ENCODE results near the gene NCAPH2.

The NCAPH2 gene

DNA sequence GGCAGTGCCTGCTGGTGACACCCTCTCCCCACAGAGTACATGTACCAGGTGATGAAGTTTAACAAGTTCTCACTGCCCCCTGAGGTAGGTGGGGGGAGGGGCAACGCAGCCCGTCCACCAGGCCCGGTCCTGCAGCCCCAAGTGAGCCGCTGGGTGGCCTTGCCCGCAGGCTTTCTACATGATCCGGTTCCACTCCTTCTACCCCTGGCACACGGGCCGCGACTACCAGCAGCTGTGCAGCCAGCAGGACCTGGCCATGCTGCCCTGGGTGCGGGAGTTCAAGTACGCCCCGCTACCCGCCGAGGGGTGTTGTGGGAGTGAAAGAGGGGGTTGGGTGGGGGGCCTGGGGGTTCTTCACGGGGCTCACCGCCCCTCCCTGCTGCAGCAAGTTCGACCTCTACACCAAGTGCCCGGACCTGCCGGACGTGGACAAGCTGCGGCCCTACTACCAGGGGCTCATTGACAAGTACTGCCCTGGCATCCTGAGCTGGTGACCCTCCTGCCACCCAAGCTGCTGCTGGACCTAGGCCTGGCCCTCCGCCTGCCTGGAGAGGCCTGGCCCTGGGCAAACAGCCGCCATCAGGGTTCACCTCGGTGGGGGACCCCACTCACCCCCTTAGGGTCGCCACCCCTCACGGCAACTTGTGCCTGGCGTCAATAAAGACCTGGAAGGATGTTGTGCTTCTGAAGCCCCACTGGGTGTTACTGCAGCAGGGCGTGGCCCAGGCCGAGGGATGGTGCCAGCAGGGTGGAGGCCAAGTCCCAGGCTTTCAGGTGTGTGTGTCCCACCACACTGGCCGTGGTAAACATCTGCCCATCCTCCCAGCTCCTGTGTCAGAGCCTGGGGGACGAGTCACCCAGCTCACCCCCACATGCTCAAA is 18.4 kb upstream of the NCAPH2 start:
- DNase-seq (ENCODE audit: low read depth) = no peak
- TF ChIP-seq, protein P1, sequence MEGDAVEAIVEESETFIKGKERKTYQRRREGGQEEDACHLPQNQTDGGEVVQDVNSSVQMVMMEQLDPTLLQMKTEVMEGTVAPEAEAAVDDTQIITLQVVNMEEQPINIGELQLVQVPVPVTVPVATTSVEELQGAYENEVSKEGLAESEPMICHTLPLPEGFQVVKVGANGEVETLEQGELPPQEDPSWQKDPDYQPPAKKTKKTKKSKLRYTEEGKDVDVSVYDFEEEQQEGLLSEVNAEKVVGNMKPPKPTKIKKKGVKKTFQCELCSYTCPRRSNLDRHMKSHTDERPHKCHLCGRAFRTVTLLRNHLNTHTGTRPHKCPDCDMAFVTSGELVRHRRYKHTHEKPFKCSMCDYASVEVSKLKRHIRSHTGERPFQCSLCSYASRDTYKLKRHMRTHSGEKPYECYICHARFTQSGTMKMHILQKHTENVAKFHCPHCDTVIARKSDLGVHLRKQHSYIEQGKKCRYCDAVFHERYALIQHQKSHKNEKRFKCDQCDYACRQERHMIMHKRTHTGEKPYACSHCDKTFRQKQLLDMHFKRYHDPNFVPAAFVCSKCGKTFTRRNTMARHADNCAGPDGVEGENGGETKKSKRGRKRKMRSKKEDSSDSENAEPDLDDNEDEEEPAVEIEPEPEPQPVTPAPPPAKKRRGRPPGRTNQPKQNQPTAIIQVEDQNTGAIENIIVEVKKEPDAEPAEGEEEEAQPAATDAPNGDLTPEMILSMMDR (IDR thresholded peaks at IDR 0.05; ENCODE audit: low read depth, low read length, missing control alignments) = no peak
- in situ Hi-C loops (cut with HindIII; ENCODE audit: low sequenced_read_pairs) = loop anchor here (10.0 kb wide), 1 partner anchor 135 kb away; no protein-coding TSS in a partner anchor
- H3K4me3 ChIP-seq (ENCODE audit: low read depth, low read length) = no peak overlapping the region

DNA sequence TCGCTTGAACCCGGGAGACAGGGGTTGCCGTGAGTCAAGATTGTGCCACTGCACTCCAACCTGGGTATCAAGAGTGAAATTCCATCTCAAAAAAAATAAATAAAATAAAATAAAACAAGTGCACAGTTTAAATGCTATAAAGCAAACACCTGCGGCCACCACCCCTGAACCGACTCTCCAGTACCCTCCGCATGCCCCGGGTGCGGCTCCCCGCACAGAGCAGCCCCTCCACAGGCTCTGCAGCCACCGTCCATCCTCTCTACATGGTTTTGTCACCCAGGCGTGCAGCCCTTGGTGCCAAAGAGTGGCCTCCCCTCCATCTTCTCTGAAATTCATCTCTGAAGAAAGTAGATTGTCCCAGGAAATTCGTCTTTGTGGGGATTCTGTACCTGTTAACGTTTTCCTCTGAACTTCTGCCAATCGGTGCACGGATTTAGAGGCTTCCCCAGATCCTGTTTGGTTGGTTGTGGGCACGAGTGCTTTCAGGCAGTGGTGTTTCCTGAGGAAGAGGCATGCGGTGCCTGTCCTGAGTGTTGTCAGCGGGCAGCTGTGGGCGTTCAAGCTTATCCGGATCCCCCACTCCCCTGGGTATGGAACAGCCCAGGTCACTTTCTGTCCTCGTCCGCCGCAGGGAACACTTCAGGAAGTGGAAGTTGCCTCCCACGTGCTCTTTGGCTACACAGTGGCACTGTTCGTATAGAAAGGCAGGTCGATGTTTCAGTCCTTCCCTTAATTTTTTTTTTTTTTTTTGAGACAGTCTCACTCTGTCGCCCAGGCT is 17.3 kb upstream of the NCAPH2 start:
- no peak for DNase-seq (ENCODE audit: low read depth)
- no peak overlapping the region for H3K4me3 ChIP-seq (ENCODE audit: low read depth, low read length)

DNA sequence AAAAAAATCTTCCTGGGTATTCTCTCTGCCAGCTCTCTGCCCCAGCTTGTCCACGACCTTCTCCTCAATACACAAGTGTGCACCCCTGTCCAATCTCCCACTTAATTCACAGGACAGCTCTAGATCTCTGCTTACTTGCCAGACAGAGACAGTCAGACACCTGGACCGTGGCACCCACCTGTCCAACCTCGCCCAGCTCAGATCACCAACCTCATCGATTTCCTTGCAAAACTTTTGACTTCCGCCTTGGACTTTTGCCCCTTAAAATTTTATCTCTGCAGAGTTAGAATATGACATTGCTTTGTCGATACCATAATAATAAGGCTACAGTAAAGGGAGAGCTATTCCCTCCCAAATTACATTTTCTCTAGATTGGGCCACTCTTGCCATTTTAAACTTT is 10.9 kb upstream of the NCAPH2 start:
- no peak for DNase-seq (ENCODE audit: low read depth)
- in situ Hi-C loops (cut with HindIII; ENCODE audit: low sequenced_read_pairs) = no loop called here

More for the DNA sequence above, 17.3 kb upstream of the NCAPH2 start:
- TF ChIP-seq, protein P1 (IDR thresholded peaks at IDR 0.05; ENCODE audit: low read depth, low read length, missing control alignments) = no peak
- in situ Hi-C loops (cut with HindIII; ENCODE audit: low sequenced_read_pairs) = no loop called here

DNA sequence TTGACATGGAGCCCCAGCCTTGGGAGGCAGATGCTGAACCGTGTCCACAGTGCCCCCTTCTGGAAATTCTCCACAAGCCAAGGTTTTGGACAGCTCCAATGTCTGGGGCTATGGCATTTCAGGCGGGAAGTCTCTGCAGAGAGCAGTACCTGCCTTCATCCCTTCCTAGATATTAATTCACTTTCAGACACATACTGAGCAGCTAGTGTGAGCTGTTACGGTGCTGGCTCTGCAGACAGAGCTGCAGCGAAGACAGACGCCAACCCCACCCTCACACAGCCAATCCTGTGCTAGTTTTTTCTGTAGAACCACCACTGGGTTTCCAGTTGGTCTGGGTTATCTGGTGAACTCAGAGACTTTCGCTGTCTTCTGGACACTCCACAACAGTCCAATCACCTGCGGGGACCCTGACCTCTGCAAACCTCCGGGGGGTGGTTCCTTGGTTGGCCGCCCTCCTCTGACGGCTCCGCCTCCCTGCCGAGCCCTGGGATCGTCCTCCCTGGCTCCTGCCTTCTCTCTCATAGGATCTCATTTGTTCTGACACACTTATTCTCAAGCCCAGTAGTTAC is 9.6 kb upstream of the NCAPH2 start:
- no peak overlapping the region for H3K4me3 ChIP-seq (ENCODE audit: low read depth, low read length)
- DNase-seq (ENCODE audit: low read depth) = no peak
- in situ Hi-C loops (cut with HindIII; ENCODE audit: low sequenced_read_pairs) = no loop called here
- TF ChIP-seq, protein P1 (IDR thresholded peaks at IDR 0.05; ENCODE audit: low read depth, low read length, missing control alignments) = peak; percentile 68

More for the DNA sequence above, 10.9 kb upstream of the NCAPH2 start:
- TF ChIP-seq, protein P1 (IDR thresholded peaks at IDR 0.05; ENCODE audit: low read depth, low read length, missing control alignments) = no peak
- no peak overlapping the region for H3K4me3 ChIP-seq (ENCODE audit: low read depth, low read length)

DNA sequence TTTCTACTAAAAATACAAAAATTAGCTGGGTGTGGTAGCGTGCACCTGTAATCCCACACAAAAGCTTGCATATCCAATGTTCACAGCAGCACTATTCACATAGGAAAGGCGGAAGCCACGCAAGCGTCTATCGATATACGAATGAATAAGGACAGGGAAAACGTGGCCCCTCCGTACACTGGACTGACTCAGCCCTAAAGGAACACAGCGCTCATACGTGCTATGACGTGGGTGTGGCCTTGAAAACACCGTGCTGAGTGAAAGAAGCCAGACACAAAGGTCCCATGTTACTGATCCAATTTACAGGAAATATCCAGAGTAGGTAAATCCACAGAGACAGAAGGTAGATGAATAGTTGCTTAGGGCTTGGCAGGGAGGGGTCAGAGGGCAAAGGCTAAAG is 7.6 kb upstream of the NCAPH2 start:
- no peak overlapping the region for H3K4me3 ChIP-seq (ENCODE audit: low read depth, low read length)
- in situ Hi-C loops (cut with HindIII; ENCODE audit: low sequenced_read_pairs) = no loop called here
- no peak for DNase-seq (ENCODE audit: low read depth)
- TF ChIP-seq, protein P1 (IDR thresholded peaks at IDR 0.05; ENCODE audit: low read depth, low read length, missing control alignments) = no peak

DNA sequence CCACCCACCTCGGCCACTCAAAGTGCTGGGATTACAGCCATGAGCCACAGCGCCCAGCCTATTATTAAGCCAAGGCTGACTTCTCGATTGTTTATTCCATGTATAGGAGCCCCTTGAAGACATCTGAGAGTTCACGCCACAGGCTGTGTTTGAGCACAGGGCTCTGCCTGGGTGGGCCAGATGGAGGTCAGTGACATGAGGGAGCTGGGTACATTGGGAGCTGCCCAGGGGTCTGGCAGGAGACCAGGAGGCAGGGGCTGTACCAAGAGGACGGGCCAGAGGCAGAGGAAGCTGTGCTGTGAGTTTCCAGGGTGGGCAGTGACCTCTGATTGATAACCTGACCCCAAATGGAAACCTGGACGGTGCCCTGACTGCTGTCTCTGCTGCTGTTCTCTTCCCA is 5.9 kb upstream of the NCAPH2 start:
- no peak overlapping the region for H3K4me3 ChIP-seq (ENCODE audit: low read depth, low read length)
- TF ChIP-seq, protein P1 (IDR thresholded peaks at IDR 0.05; ENCODE audit: low read depth, low read length, missing control alignments) = no peak
- no peak for DNase-seq (ENCODE audit: low read depth)
- in situ Hi-C loops (cut with HindIII; ENCODE audit: low sequenced_read_pairs) = no loop called here
